ENCODE data around the gene ACSM6.
A peak's percentile ranks its signal among the peaks of the same experiment; 100 is the strongest.
"Not testable (repeated sequence)": the region's sequence is repeated elsewhere in the genome, so short reads cannot be mapped to it uniquely, and the experiment has no call there.

Gene ACSM6

GRCh38 chr10:95217476-95217875, 23.4 kb downstream of the ACSM6 start:
- no peak for TF ChIP-seq CTCF (IDR thresholded peaks at IDR 0.05)
- H3K27me3 ChIP-seq: no peaks in the 10 kb centered on the region
- no peak overlapping the region for H3K27ac ChIP-seq
- no peaks in the 10 kb centered on the region for H3K4me1 ChIP-seq (ENCODE audit: control insufficient read depth in 1 of 2, insufficient read depth in 1 of 2, low read depth in 1 of 2, low read length in 1 of 2)
- no peaks in the 10 kb centered on the region for H3K36me3 ChIP-seq
- H3K9me3 ChIP-seq: no peaks in the 10 kb centered on the region
- no peak overlapping the region for H3K4me3 ChIP-seq (ENCODE audit: low read depth in 1 of 2, low read length in 1 of 2)

- Histone ChIP-seq H3K27me3 (no peaks in the 10 kb centered on the region), H3K9me3 (no peaks in the 10 kb centered on the region), H3K4me3 (ENCODE audit: low read depth in 1 of 2, low read length in 1 of 2) (no peak overlapping the region), H3K36me3 (no peaks in the 10 kb centered on the region), H3K27ac (no peak overlapping the region), H3K4me1 (ENCODE audit: control insufficient read depth in 1 of 2, insufficient read depth in 1 of 2, low read depth in 1 of 2, low read length in 1 of 2) (no peaks in the 10 kb centered on the region)
- TF ChIP-seq CTCF (IDR thresholded peaks at IDR 0.05): no peak
Measured at GRCh38 chr10:95220539-95220938, 26.5 kb downstream of the ACSM6 start.

GRCh38 chr10:95221124-95221523, 27.1 kb downstream of the ACSM6 start:
- Histone ChIP-seq H3K27ac (no peak overlapping the region), H3K27me3 (no peaks in the 10 kb centered on the region), H3K36me3 (no peaks in the 10 kb centered on the region), H3K4me1 (ENCODE audit: control insufficient read depth in 1 of 2, insufficient read depth in 1 of 2, low read depth in 1 of 2, low read length in 1 of 2) (no peaks in the 10 kb centered on the region), H3K9me3 (no peaks in the 10 kb centered on the region), H3K4me3 (ENCODE audit: low read depth in 1 of 2, low read length in 1 of 2) (no peak overlapping the region)
- TF ChIP-seq CTCF (IDR thresholded peaks at IDR 0.05): no peak

GRCh38 chr10:95225136-95225535, 31.1 kb downstream of the ACSM6 start:
- H3K27ac ChIP-seq: no peak overlapping the region
- no peaks in the 10 kb centered on the region for H3K36me3 ChIP-seq
- no peak for TF ChIP-seq CTCF (IDR thresholded peaks at IDR 0.05)
- no peak overlapping the region for H3K4me3 ChIP-seq (ENCODE audit: low read depth in 1 of 2, low read length in 1 of 2)
- no peaks in the 10 kb centered on the region for H3K9me3 ChIP-seq
- H3K27me3 ChIP-seq: peaks cover 10% of the 10 kb centered on the region
- H3K4me1 ChIP-seq (ENCODE audit: control insufficient read depth in 1 of 2, insufficient read depth in 1 of 2, low read depth in 1 of 2, low read length in 1 of 2): no peaks in the 10 kb centered on the region

- not testable (repeated sequence) for H3K27ac ChIP-seq; H3K9me3 ChIP-seq; H3K4me1 ChIP-seq (ENCODE audit: control insufficient read depth in 1 of 2, insufficient read depth in 1 of 2, low read depth in 1 of 2, low read length in 1 of 2); H3K36me3 ChIP-seq; H3K4me3 ChIP-seq (ENCODE audit: low read depth in 1 of 2, low read length in 1 of 2)
- peaks cover 16% of the 10 kb centered on the region for H3K27me3 ChIP-seq
Measured at GRCh38 chr10:95228934-95229723, 35.1 kb downstream of the ACSM6 start.

GRCh38 chr10:95229724-95230627, 35.9 kb downstream of the ACSM6 start:
- no peak for TF ChIP-seq CTCF (IDR thresholded peaks at IDR 0.05)
- H3K27ac ChIP-seq: no peak overlapping the region
- no peaks in the 10 kb centered on the region for H3K9me3 ChIP-seq
- H3K4me3 ChIP-seq (ENCODE audit: low read depth in 1 of 2, low read length in 1 of 2): peak overlapping the region in 1 of 2 experiments; percentile 49
- peaks cover 5% of the 10 kb centered on the region in 2 experiments for H3K4me1 ChIP-seq (ENCODE audit: control insufficient read depth in 1 of 2, insufficient read depth in 1 of 2, low read depth in 1 of 2, low read length in 1 of 2)
- H3K36me3 ChIP-seq: no peaks in the 10 kb centered on the region
- peaks cover 16% of the 10 kb centered on the region for H3K27me3 ChIP-seq

- peak overlapping the region; percentile 39 to 49 for H3K4me3 ChIP-seq (ENCODE audit: low read depth in 1 of 2, low read length in 1 of 2)
- H3K4me1 ChIP-seq (ENCODE audit: control insufficient read depth in 1 of 2, insufficient read depth in 1 of 2, low read depth in 1 of 2, low read length in 1 of 2); H3K36me3 ChIP-seq; H3K27ac ChIP-seq; H3K9me3 ChIP-seq: not testable (repeated sequence)
- peaks cover 16% of the 10 kb centered on the region for H3K27me3 ChIP-seq
Measured at GRCh38 chr10:95230677-95231586, 36.9 kb downstream of the ACSM6 start.
